Lung (tissue), 12 donors: ENCODE measurements around the gene CFLAR. TPM values are rescaled to one million over a fixed set of nuclear protein-coding genes. Genes with fewer than 3 reads are reported as not detected.

Source experiments
- ATAC-seq: fragments of 200-7000 bp; cut with Tn5 transposase; one replicate; pipeline ENCODE4 v1.9.1; 2020; ENCODE audit warnings: moderate number of reproducible peaks; ENCODE audit not compliant: insufficient read depth, low FRiP score
- DNase-seq, 3 donors: peaks; one replicate each; pipeline ENCODE4 v3.0.0-alpha.2; 2013 to 2017
- H3K27ac ChIP-seq, 2 donors: one replicate each; pipeline ENCODE4 v1.5.1; 2013; ENCODE audit warnings: mild to moderate bottlenecking in 2 of 2, moderate library complexity in 2 of 2, control low read depth in 1 of 2, inconsistent platforms in 1 of 2, low read depth in 1 of 2, low read length in 1 of 2
- H3K27me3 ChIP-seq, 3 donors: one replicate each; pipeline ENCODE4 v1.5.1; 2013; ENCODE audit warnings: low read length in 2 of 3; ENCODE audit not compliant: control insufficient read depth in 3 of 3, insufficient read depth in 3 of 3
- H3K36me3 ChIP-seq, 4 donors: one replicate each; pipeline ENCODE4 v1.5.1; 2013; ENCODE audit warnings: low read length in 4 of 4, mild to moderate bottlenecking in 1 of 4, moderate library complexity in 1 of 4; ENCODE audit not compliant: control insufficient read depth in 4 of 4, insufficient read depth in 4 of 4
- H3K4me1 ChIP-seq, 5 donors: one replicate each; pipeline ENCODE4 v1.5.1; 2013; ENCODE audit warnings: low read length in 5 of 5, mild to moderate bottlenecking in 2 of 5, moderate library complexity in 1 of 5; ENCODE audit not compliant: control insufficient read depth in 5 of 5, insufficient read depth in 5 of 5
- H3K4me3 ChIP-seq: one replicate; pipeline ENCODE4 v1.5.1; 2013; ENCODE audit warnings: mild to moderate bottlenecking, control low read depth, moderate library complexity
- H3K9ac ChIP-seq, 2 donors: one replicate each; pipeline ENCODE4 v1.5.1; 2013; ENCODE audit warnings: low read length in 2 of 2, control low read depth in 1 of 2; ENCODE audit not compliant: insufficient read depth in 1 of 2
- H3K9me3 ChIP-seq, 4 donors: one replicate each; pipeline ENCODE4 v1.5.1; 2013; ENCODE audit warnings: low read length in 3 of 4, mild to moderate bottlenecking in 1 of 4, moderate library complexity in 1 of 4; ENCODE audit not compliant: control insufficient read depth in 4 of 4, insufficient read depth in 3 of 4
- WGBS, 2 donors: extraction: QIAGEN DNeasy Blood & Tissue Kit; methylation state at CpG; one replicate each; pipeline ENCODE4 v1.1.7; 2013; 5-methylcytosine and 5-hydroxymethylcytosine counted together
- polyA plus RNA-seq, 2 donors: library from polyadenylated mRNA; stranded (reverse); fragments of 200-250 nt; gene quantifications; one replicate each; pipeline ENCODE4 v1.2.1, GENCODE V29; 2013
- total RNA-seq, 2 donors: library from RNA; depleted of rRNA in 1 of 2; stranded (reverse); fragments of >200 nt in 1 of 2; gene quantifications; one replicate each; pipeline ENCODE4 v1.2.1, GENCODE V29; 2014 to 2021
- TF ChIP-seq, protein P1 (sequence below): IDR thresholded peaks from 2 replicates; pipeline ENCODE4 v1.5.1; 2012; ENCODE audit warnings: mild to moderate bottlenecking; ENCODE audit errors: control extremely low read depth, extremely low read depth
- donor health status: control.
- donor health status: control.
- donor health status: Bipolar disorder and iron deficiency.
- donor health status: healthy.
- donor health status: DM: yes; HTN: yes; CAD: no.

CFLAR gene
- total and polyA plus RNA-seq, 4 donors = 101 to 345 (median 238) TPM

DNA sequence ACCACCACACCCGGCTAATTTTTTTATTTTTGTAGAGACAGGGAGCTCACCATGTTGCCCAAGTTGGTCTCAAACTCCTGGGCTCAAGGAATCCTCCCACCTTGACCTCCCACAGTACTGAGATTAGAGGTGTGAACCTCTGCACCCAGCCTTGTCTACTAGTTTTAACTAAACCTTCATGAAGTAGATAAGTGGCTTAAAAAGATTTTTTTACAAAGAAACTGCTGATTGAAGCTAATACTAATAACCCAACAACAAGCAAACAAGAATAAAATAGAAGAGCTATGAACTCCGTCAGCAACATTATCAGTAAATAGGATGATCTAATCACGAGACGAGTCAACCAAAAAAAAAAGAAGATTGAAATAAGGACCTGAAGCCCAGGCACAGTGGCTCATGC, 25.4 kb upstream of the CFLAR start:
- Histone ChIP-seq H3K27ac (no peak overlapping the region), H3K27me3 (no peaks in the 10 kb centered on the region), H3K4me1 (no peaks in the 10 kb centered on the region), H3K36me3 (peaks cover 0 to 8% (median 2%) of the 10 kb centered on the region in 4 donors), H3K9me3 (no peaks in the 10 kb centered on the region), H3K9ac (no peak overlapping the region), H3K4me3 (no peak overlapping the region)
- ATAC-seq = no peak
- TF ChIP-seq, protein P1, sequence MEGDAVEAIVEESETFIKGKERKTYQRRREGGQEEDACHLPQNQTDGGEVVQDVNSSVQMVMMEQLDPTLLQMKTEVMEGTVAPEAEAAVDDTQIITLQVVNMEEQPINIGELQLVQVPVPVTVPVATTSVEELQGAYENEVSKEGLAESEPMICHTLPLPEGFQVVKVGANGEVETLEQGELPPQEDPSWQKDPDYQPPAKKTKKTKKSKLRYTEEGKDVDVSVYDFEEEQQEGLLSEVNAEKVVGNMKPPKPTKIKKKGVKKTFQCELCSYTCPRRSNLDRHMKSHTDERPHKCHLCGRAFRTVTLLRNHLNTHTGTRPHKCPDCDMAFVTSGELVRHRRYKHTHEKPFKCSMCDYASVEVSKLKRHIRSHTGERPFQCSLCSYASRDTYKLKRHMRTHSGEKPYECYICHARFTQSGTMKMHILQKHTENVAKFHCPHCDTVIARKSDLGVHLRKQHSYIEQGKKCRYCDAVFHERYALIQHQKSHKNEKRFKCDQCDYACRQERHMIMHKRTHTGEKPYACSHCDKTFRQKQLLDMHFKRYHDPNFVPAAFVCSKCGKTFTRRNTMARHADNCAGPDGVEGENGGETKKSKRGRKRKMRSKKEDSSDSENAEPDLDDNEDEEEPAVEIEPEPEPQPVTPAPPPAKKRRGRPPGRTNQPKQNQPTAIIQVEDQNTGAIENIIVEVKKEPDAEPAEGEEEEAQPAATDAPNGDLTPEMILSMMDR = no peak
- 90 to 98% methylated on average over 4 of the region's 4 CpGs for WGBS, 2 donors
- no peak for DNase-seq

DNA sequence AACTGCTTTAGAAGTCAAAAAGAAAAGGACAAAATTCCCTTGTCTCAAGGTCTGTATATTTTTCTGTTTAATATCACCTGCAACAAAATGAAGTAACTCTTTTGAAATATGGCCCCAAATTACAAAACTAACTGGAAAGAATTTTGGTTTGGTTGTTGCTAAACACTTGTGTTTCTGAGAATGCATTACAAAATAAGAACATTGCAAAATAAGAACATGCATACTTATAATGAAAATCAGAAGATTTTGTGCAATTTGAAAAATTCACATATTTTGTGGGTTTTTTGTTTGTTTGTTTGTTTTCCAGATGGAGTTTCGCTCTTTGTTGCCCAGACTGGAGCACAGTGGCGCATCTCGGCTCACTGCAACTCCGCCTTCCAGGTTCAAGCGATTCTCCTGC, 22.4 kb upstream of the CFLAR start:
- Histone ChIP-seq H3K27ac (no peak overlapping the region), H3K4me3 (no peak overlapping the region), H3K9me3 (no peaks in the 10 kb centered on the region), H3K36me3 (no peaks in the 10 kb centered on the region), H3K4me1 (peaks cover 0 to 2% (median 0%) of the 10 kb centered on the region in 5 donors), H3K9ac (no peak overlapping the region), H3K27me3 (no peaks in the 10 kb centered on the region)
- TF ChIP-seq, protein P1 = no peak
- DNase-seq = no peak
- 65 to 90% methylated on average over 5 of the region's 5 CpGs for WGBS, 2 donors
- ATAC-seq = no peak

DNA sequence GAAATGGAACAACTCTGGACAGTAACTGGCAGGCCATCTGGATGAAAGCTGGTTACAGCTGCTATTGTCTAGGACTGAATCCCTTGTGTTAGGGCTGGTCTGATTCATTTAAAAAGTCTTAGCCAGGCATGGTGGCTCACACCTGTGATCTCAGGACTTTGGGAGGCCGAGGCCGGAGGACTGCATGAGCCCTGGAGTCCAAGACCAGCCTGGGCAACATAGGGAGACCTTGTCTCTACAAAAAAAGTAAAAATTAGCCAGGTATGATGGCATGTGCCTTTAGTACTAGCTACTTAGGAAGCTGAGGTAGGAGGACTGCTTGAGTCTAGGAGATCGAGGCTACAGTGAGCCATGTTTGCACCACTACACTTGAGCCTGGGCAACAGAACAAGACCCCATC, 15.5 kb upstream of the CFLAR start:
- TF ChIP-seq, protein P1 = no peak
- H3K4me1 ChIP-seq = peaks cover 0 to 2% (median 0%) of the 10 kb centered on the region in 5 donors
- WGBS, 2 donors = 96 to 98% methylated on average over 3 of the region's 3 CpGs
- no peak overlapping the region for H3K27ac ChIP-seq
- no peaks in the 10 kb centered on the region for H3K27me3 ChIP-seq
- DNase-seq (no peak), ATAC-seq (no peak)
- H3K9me3 ChIP-seq = no peaks in the 10 kb centered on the region
- no peaks in the 10 kb centered on the region for H3K36me3 ChIP-seq
- H3K4me3 ChIP-seq = no peak overlapping the region
- H3K9ac ChIP-seq = no peak overlapping the region

DNA sequence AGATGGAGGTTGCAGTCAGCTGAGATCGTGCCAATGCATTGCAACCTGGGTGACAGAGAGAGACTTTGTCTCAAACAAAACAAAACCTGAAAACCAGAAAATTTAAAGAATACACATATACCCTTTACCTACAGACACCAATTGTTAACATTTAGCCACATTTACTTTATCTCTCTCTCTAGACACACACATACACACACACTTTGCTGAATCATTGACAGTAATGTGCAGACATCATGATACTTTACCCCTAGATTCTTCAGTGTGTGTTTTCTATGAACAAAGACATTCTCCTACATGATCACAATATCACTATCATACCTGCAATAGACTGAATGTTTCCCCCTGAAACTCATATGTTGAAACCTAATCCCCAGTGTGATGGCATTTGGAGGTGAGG, 10.2 kb upstream of the CFLAR start:
- DNase-seq (no peak), ATAC-seq (no peak)
- Histone ChIP-seq H3K9ac (no peak overlapping the region), H3K9me3 (no peaks in the 10 kb centered on the region), H3K27ac (no peak overlapping the region), H3K27me3 (no peaks in the 10 kb centered on the region), H3K4me3 (no peak overlapping the region), H3K36me3 (no peaks in the 10 kb centered on the region), H3K4me1 (peaks cover 0 to 3% (median 0%) of the 10 kb centered on the region in 5 donors)
- WGBS, 2 donors = 94 to 96% methylated on average over 1 of the region's 1 CpG
- TF ChIP-seq, protein P1 = no peak
